Colonic mucosa (tissue), 2 donors: ENCODE results near the gene CASD1. TPM values are rescaled to one million over a fixed set of nuclear protein-coding genes. Genes with fewer than 3 reads are reported as not detected.

Experiments used
- total RNA-seq, 2 donors: library from RNA; stranded (reverse); fragmentation: NEBNext Ultra II Directional in 1 of 2; extraction: Animal tissue kit (Norgen Biotek cat#: 25700) in 1 of 2; gene quantifications; one replicate each; pipeline ENCODE4 v1.2.1, GENCODE V29; 2021
- donor health status: DM: no; HTN: no; CAD: no.
- donor health status: DM: no; HTN: no; CAD: no.

Gene CASD1
- total RNA-seq, 2 donors from 2014 or later, result 39.7 to 54.4 TPM

Other genes with a start within 250 kb of the CASD1 start
- 100 to 1,000 TPM in 1 of 2 donors, 10 to 100 TPM in 1; 55.6 to 131 TPM for gene COL1A2, start 114.9 kb upstream of the CASD1 start, total RNA-seq
- 10 to 100 TPM in 1 of 2 donors, 1 to 10 TPM in 1; 6.1 to 10.8 TPM for gene SGCE, start 146.3 kb downstream of the CASD1 start, total RNA-seq